Stimulated activated CD4-positive, alpha-beta T cell treated with anti-CD3 and anti-CD28 coated beads, Interleukin-12 subunit alpha, Interleukin-12 subunit beta, amount 100 ng/mL, for 48 hours (primary cell): ENCODE measurements around the gene TRAM2.

Source experiments
- DNase-seq, 3 donors: peaks; one replicate each; pipeline ENCODE4 v3.0.0-alpha.2; 2020; ENCODE audit warnings: low read depth in 2 of 3, low spot score in 1 of 3

The TRAM2 gene, protein sequence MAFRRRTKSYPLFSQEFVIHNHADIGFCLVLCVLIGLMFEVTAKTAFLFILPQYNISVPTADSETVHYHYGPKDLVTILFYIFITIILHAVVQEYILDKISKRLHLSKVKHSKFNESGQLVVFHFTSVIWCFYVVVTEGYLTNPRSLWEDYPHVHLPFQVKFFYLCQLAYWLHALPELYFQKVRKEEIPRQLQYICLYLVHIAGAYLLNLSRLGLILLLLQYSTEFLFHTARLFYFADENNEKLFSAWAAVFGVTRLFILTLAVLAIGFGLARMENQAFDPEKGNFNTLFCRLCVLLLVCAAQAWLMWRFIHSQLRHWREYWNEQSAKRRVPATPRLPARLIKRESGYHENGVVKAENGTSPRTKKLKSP

DNA sequence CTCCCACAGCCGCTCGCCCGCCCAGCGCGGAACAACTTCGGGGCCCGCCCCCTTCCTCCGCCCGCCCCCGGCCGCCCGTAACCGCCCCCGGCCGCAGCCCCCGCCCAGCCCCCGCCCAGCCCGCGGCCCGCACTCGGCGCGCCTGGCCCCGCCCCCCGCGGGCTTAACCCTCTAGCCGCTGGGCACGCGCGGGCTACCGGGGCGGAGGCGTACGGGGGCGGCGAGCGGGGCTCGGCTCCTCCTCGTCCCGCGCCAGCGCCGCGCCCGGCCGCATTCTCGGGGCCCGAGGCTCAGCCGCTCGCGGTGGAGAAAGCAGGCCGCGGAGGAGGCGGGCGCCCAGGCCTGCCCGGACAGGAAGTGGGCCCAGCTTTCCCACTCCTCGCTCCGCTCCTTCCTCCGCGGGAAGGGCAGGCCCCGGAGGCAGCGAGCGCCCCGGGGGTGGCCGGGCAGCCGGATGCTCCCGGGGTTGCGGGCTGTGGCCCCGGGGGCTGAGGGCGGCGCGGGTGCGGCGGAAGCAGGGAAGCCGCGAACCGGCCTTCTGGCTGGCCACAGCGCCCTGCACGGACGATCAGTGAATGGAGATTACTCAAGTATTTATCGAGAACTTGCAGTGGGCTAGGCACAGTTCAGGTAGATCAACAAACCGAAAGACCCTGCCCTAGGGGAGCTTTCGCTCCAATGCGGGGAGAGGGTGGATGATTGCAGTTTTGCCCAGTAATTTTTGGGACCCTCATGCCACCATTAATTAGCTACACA is at the start of gene TRAM2:
TRAM2 (minus strand) TSS at position 39 of the 756 bp plus-strand sequence. CDS start 145 bp downstream, outside the sequence.
- DNase-seq: peak; percentile 25 to 67 (median 28)

DNA sequence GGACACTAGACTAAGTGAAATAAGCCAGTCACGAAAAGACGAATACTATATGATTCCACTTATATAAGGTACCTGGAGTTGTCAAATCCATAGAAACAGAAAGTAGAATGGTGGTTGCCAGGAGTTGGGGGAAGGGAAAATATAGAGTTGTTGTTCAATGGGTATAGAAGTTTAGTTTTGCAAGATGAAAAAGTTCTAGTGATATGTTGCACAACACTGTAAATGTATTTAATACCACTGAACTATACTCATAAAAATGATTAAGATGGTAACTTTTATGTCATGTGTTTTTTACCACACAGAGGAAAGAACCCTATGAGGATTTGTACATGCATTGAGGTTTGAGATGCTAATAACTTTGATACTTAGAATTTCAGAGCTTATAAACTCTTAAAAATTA is 46.0 kb upstream of the TRAM2 start:
- DNase-seq: no peak

DNA sequence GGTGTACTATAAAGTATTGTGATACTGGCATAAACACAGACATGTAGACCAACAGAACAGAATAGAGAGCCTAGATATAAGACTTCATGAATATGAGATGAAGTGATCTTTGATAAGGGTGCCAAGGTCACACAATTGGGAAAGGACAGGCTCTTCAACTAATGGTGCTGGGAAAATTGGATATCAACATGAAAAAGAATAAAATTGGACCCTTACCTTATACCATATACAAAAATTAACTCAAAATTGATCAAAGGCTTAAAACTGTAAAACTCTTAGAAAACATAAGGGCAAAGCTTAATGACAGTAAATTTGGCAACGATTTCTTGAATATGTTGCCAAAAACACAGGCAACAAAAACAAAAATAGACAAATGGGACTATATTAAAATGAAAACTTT is 44.8 kb upstream of the TRAM2 start:
- DNase-seq: no peak

DNA sequence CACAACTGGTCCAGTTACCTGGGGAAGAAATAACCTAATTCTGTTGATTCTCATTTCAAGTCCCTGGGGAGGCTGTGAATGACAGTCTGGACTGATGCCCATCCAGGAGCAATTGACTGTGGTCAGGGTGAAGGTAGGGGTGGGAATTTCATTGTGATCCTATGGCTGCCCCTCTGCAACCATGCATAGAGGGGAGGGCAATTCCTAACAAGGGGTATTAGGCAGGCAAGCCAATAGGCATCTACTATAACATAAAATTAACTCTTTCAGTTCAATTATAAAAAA is 44.0 kb upstream of the TRAM2 start:
- DNase-seq: no peak

- no peak for DNase-seq
Measured at GRCh38 chr6:52620055-52620905, 43.4 kb upstream of the TRAM2 start.

DNA sequence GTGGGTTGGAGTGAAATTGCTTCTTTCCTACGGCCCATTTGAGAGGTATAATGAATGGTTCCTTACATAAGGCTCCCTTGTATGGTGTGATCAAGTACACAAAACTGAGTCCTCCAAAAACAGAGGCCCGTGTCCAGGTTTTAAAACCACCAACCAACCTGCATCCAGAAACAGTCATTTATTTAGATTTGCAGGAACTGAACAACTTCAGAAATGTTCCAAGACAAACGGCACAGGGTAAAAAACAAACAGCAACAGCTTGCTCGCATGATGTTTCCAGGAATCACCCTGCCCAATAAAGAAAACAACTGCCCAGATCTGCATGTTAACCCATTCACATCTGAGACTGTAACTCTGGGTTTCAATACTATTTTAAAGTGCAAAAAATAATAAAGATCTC is 40.2 kb upstream of the TRAM2 start:
- no peak for DNase-seq

GRCh38 chr6:52616059-52616690 is 39.3 kb upstream of the TRAM2 start:
- no peak for DNase-seq

DNA sequence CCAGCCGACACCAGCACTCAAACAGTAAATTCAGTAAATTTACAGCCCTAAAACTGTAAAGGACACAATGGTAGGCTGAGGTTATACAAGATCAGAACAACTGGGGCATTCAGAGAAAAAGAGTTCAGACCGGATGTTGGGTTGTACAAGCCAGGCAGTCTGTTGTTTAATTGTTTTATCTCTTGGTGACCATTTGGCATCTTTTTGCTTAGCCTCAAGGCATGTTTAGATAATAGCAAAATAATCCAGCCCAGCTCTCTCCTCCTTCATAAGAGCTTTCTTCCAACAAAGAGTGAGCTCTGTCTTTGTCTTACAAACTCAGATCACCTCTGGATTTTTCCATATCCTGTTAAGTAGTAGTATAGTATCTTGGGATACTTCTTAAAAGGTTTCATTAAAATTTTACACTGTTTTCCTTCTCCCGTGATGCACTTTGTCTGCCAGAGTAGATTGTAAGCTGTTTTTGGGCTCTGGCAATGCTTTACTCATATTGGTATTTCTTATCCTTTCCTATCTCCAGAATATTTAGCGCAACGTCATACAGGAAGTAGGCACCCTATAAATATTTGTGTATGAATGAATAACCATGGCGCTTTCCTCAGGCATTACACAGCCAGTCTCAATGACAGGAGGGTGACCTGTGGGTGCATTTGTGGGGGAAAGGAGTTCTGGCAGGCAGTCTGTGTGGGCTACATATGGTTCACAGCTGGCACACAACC is 35.6 kb upstream of the TRAM2 start:
- no peak for DNase-seq

GRCh38 chr6:52611833-52612232 is 35.0 kb upstream of the TRAM2 start:
- no peak for DNase-seq

- no peak for DNase-seq
Measured at GRCh38 chr6:52610745-52611355, 34.0 kb upstream of the TRAM2 start.

DNA sequence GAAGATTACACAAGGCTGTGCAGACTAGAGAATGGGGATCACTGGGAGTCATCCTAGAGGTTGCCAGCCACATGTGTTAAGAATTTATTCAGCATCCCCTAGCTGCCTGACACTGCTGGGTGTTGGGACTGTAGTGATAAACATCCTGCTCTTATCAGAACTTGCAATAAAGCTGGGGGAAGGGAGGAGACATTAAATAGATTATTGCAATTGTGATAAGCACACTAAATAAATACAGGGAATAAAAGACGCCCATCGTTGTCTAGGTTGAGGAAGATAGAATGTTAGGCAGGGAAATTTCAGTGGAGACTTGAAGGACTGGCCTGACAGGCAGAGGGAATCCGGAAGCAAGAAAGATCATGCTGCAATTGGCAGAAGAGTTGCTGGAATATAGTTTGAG is 33.2 kb upstream of the TRAM2 start:
- no peak for DNase-seq

DNA sequence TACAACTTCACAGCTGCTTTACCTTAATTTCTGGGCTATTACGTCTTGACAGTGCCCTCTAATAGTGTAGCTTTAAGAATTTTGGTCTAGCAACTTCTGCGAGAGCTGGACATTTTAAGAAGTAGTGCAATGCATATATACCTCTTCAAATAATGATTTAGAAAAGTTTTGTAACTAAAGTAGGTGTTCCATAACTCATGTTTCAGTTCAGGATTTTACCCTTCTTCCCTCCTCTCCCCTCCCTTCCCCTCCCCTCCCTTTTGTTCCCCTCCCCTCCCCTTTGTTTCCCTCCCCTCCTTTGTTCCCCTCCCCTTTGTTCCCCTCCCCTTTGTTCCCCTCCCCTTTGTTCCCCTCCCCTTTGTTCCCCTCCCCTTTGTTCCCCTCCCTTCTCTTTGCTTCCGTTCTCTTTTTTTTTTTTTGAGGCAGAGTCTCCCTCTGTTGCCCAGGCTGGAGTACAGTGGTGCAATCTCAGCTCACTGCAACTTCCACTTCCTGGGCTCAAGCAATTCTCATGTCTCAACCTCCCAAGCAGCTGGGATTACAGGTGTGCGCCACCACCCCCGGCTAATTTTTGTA is 28.8 kb upstream of the TRAM2 start:
- no peak for DNase-seq

DNA sequence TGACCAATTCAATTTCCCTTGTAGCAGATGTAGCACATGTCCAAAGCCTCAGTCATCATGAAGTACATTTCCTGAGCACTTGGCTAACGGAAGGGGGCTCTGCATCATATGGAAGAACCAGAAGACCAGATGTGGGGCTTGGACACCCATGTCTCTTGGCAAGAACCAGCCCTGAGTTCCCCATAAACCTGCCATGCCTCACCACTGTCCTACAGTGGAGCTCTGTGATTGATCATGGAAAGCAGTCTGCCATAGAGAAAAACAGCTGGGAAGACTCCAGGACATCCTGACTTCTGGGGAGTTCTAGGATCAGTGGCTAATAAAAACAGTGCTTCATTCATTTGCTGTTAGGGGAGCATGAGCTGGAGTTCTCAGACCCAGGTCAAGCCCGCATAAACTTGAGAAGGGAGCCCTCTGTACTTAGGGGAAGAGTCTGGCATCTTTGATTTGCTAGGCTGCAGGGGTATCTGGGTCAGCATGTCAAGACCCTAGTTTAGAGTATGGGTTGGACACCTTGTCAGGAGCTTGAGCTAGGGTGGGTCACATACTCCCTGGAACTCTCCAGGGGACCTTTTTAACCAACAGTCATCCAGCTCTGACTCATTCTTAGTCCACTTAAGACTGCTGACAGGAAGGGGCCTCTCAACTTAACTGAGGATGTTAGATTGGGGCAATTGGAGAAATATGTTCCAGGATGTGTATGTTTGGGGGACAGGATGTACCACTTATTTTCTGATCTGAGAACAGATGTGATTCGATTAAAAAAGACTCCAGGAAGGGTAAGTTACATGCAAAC is 26.3 kb upstream of the TRAM2 start:
- no peak for DNase-seq

DNA sequence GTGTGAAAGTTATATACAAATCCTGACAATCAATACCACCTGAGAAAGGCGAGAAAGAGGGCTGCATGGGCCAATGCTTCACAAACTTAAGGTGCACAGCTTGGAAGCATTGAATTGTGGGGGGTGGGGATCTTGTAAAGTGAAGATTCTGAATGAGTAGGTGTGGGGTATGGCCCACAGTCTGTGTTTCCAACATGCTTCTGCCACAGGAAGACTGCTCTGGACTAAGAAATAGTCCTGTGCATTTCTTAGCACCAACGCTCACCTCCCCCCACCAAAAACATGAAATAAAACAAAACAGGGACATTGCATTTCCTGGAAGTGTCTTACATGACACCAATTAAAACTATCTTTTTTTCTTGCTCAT is 21.9 kb upstream of the TRAM2 start:
- no peak for DNase-seq

DNA sequence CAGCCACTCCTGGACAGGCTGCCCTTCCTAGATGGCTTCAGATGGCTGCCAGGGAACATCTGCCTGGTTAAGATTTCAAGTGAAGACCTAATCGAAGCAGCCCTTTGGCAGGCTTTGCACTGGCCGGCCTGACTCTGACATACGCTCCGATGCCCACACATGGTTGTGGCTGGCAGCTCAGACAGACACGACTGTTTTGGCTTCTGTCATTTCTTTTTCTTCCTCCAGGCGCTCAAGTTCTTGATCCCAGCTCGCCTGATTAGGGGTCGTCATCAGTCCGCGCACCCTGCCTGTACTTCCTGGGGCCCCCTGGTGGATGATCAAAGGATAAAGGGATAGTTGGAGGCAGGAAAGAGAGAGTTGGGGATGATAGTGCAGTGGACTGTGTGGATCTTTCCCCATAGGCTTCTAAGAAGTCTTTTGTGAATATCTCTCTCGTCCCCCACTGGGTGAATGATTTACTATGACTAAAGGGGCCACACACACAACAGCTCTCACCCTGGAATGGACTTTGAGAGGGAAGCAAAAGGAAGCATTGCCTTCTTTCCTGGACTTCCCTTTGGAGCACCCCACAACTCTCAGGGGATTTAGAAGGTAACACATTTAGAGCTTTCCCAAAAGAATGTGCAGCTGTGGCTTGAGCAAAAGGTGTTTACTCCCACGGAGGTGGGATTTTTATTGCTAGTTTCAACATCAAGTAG is 21.4 kb upstream of the TRAM2 start:
- peak in 2 of 3 donors; percentile 13 to 23 for DNase-seq

DNA sequence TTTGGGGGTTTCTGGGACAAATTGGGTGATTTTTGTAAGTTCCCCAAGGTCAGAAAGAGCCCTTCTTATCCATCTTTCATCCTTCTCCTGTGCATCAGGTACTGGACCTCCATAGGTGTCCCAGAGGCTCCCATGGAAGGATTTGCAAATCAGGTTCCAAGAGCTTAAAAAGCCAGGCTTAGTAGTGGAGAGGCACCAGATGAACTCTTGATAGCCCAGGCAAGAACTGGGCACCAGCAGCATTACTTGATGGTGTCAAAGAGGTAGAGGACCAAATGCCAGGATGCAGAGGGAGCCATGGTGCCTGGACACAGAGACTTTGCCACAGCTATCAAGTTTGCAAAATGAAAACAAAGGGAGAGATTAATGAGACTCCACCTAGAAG is 20.9 kb upstream of the TRAM2 start:
- no peak for DNase-seq

DNA sequence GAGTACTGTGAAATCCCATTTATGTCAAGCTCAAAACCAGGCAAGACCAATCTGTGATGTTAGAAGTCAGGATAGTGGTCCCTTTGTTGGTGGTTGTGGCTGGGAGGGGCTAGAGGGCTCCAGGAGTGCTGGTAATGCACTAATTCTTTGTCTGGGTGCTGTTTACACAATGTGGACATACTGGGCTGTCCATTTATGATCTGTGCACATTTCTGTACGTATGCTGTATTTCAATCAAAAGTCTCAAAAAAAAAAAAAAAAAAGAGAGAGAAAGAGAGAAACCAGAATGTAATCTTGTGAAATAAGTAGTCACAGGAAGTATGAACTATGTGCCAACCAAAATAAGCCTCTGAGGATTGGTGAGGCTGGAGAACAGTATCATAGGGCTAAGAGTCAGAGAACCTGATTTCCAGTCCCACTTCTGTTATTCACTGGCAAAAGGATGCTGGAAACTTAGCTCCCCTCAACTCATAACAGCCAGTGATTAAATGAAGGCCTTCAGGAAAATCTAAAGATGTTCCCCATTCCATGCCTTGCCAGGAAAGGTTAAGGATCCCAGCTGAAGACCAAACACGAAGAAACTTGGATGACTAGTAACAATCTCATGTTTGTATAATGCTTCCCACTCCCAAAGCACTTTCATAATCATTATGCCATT is 19.6 kb upstream of the TRAM2 start:
- DNase-seq: no peak

- no peak for DNase-seq
Measured at GRCh38 chr6:52595796-52596130, 18.9 kb upstream of the TRAM2 start.
